Superior temporal gyrus (tissue), 1 donor: Measurements from ENCODE around the gene SPDYE16.
"Not testable (repeated sequence)": the region's sequence is repeated elsewhere in the genome, so short reads cannot be mapped to it uniquely, and the experiment has no call there.

ENCODE experiments used
- DNase-seq: peaks from one replicate; pipeline ENCODE4 v3.0.0-alpha.2; 2016; ENCODE audit errors: extremely low spot score

Gene SPDYE16, protein sequence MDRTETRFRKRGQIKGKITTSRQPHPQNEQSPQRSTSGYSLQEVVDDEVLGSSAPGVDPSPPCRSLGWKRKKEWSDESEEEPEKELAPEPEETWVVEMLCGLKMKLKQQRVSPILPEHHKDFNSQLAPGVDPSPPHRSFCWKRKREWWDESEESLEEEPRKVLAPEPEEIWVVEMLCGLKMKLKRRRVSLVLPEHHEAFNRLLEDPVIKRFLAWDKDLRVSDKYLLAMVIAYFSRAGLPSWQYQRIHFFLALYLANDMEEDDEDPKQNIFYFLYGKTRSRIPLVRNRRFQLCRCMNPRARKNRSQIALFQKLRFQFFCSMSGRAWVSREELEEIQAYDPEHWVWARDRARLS

DNA sequence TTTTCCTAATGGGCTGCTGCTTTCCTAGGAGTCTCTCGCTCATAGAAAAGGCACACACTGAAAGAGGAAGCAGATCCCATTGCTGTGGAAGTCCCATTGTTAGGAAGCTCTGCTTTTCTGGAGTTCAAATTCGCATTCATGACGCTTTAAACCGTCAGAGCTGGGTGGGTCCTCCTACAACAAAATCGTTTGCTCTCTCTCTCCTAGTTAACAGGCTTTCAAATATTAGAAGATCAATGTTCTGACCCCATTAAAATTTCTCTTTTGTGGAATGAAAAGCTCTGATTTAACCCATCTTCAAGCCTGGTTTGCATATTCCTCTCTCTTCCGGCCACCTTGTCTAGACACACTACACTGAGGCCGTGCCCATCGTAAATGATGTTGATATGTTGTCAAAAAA, at the start of gene SPDYE16:
TSS of gene SPDYE16 (minus strand) at position 101 of the 400 bp plus-strand sequence. CDS start 1,838 bp downstream, outside the sequence.
- DNase-seq = not testable (repeated sequence)

DNA sequence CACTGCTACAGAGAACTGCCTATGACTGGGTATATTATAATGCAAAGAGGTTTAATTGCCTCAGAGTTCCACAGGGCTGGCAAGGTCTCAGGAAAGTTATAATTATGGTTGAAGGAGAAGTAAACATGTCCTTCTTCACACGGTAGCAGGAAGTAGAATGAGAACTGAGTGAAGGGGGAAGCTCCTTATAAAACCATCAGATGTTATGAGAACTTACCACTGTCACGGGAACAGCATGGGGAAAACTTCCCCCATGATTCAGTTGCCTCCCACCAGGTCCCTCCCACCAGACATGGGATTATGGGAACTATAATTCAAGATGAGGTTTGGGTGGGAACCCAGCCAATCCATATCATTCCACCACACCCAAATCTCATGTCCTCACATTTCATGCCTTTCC, 49.6 kb upstream of the SPDYE16 start:
- not testable (repeated sequence) for DNase-seq

DNA sequence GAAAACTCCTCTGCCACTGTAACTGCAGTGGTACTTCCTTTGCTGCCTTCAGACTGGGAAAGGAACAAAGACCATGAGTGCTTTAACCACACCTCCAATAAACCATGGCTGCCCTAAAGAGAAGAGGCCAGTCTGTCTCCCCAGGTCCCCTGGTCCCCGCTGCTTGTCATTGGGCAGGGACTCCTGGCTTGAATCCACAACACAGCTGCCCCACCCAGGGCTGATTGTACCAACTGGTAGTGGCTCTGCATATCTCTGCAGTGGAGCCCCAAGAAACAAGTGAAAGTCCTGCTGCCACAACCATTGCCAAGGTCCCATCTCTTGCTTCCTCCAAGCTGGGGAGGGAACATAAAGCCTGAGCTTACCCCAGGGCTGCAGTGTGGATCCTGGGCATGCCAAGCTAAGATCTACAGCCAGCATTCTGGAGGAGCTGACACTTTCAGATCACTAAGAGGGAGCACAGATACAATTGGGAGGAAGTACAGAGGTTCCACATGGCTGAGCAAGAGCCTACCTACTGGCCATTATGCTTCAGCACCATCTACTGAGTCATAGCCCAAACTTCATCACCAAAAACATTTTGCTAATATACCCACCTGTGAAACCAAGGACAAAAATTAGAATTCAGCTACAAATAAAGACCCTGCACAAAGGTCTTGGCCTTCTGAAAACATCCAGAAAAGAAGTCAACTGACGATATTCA, 48.7 kb upstream of the SPDYE16 start:
- not testable (repeated sequence) for DNase-seq

DNA sequence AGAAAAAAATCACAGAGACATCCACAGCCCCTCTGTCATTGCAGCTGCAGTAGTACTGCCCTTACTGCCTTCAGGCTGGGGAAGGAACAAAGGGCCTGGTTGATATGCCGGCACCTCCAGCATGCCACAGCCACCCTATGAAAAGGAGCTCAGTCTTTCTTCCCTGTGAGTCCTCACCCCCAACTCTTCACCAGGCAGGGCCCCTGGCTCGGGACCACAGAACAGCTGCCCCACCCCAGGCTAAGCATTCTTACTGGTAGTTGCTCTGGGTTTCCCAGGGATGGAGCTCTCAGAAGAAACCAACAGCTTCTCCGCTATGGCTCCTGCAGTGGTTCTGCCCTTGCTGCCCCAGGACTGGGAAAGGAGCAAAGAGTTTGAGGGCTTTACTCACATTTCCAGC, 47.9 kb upstream of the SPDYE16 start:
- not testable (repeated sequence) for DNase-seq

DNA sequence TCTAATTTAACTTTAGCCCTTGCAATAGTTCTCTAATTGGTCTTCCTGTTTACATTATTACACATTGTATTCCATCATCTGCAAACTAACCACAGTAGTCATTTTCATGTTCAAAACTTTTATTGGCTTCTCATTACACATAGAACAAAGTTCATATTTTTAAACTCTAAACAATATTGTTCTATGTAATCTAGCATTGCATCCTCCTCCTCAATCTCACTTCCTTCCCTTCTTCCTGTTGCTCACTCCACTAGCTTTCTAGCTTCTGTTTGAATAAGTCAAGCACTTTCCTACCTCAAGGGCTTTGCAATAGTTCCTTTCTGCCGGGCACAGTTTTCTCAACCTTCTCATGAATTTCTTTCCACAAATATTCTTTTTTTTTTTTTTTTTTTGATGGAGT, 45.5 kb upstream of the SPDYE16 start:
- not testable (repeated sequence) for DNase-seq

DNA sequence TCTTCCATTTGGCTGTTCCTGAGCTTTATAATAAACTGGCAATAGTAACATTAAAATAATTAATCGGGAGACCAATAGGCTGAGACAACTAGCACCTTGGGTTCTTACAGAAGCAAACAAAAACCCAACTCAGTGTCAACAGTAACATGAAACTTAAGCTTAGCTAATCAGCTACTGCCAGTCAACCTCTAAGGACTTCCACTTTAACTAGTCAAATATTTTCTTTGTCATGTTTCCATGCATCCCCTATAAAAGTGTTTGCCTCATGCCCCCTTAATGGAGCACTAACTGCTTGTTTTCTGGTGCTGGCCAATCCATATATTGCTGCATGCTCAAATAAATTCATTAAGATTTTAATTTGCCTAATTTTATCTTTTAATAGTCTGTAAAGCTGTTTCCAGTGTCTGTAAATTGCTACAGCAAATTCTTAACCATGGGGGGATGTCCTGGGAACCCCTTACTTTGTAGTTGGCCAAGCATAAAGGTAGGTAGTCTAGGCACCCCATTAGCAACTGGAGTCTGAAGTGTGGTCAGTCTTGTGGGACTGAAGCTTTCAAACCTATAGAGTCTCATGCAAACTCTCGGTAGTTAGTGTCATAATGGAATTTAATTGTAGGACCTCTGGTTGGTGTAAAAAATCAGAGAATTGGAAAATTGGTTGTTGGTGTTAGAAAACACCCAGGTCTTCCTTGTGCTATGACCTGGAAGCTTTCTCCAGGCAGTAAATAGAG, 43.7 kb upstream of the SPDYE16 start:
- DNase-seq = not testable (repeated sequence)

DNA sequence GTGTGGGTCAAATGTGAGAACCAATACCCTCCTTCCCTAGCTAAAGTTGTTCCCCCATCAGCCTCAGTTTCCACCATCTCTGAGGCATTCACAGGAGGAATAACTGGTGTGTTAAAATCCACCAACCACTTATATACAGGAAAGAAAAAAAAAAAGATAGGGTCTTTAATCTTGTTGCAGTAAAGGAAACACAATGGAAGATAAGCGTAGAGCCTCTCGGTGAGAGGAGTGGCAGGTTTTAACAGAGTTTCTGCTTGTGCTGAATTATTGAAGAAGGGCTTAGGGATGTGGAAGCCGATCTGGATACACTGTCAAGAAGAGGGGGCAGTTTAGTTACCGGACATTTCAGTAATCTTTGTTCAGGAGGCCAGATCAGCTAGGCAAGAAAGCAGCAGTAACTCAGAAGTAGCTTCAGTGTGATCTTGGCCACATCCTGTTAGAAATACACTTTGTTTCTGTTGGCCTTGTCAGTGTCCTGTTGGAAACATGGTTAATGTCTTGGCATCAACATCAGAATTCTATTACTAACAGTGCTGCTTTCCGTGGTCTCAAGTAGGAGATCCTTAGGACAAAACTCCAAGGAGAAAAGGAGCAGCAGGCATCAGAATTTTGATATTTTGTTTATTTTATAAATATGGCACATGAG, 40.7 kb upstream of the SPDYE16 start:
- DNase-seq = not testable (repeated sequence)

DNA sequence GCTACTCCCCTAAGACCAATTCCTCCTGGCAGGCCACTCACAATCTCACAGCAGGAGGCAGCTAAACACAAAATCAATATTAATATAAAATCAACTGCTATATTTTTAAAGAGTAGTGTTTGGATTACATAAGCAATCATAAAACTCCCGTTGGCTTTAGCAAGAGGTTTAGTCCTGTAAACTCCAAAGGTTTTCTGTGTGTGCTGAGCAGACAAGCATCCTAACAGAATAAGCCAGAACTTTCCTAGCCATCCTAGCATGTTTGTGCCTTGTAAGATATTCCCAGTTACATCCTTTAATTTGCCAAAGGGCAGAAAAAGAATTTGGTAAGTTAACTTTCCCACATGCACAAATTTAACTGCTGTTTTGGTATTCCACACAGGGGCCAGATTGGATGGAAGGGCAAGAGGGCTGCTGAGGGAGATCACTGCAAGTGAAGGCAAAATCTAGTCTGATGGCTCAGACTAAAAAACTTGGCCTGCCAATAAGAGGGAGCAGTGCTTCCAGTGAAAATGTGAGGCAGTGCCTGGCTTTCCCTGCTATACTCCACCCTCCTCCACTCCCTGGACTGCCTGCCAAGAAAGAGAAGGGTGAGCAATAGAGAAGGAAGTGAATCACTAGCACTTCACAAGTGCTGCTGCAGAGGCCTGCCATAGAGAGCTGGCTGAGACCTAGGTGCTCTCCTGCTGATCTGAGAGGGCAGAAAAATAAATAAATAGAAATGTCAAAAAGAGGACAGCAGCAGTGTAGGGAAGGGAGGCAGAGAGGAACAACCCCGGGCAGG, 39.9 kb upstream of the SPDYE16 start:
- peak; percentile 55 for DNase-seq

DNA sequence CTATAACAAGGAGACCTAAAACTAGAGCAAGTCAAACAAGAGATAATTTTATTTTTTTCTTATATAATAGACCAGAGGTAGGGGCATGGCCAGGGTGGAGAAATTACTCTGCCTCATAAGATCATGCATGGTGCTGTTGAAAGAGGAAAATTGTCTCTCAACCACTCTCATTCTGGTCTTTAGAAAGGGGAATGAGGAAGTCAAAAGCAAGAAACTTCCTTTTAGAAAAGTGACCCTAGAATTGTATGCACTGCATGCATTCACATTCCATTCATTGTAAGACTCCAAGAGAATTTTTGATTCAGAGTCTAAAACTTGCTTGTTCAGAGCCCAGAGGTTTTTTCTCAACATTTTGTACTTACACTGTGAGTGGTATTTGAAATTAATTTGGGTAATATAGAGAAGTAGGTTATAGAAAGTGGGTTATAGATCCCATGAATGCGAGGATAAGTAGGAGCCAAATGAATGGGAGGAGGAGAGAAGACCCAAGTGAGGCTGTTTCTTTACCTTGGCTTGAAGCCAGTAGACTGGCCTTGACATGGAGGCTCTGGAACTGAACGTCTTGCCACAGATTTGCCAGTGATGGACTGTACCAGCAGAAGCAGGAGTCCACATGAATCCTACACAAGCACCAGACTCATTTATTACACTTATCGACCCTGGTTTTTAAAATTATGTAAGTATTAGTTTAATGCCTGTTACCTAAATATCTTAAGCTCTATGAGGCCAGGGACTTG, 33.0 kb upstream of the SPDYE16 start:
- not testable (repeated sequence) for DNase-seq

DNA sequence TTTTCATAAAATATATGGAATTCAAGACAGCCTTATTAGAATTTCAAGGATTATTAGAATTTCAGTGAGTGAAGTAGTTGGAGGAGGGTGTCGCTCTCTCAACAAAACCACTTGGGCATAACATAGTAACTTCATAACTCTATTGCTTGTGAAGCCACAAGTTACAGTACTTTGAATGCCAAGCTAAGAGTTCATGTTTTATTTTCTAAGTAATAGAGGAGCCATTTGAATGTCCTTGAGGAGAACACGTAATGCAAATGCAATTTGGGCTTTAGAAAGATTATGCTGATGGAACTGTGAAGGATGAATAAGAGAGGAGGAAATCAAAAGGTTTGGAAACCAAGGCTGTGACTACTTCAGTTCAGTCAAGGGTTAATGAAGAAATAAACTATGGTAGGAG, 32.3 kb upstream of the SPDYE16 start:
- not testable (repeated sequence) for DNase-seq

DNA sequence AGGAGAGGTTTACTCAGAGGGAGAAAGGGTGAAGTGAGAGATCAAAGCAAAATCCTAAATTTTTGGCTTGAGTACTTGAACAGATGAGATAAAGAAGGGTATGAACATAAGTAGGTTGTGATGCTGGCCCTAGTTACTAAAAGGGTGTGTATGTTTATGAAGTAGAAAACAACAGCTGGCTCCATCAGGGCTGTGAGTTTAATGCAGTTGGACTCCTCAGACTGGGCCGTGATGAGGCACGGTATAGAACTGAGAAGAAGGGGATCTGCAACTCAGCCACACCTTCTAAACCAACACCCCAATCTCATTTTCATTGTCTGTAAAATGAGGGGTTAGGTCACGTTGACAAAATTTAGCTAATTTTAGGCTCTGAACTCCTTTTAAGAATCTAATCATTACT, 29.2 kb upstream of the SPDYE16 start:
- not testable (repeated sequence) for DNase-seq

DNA sequence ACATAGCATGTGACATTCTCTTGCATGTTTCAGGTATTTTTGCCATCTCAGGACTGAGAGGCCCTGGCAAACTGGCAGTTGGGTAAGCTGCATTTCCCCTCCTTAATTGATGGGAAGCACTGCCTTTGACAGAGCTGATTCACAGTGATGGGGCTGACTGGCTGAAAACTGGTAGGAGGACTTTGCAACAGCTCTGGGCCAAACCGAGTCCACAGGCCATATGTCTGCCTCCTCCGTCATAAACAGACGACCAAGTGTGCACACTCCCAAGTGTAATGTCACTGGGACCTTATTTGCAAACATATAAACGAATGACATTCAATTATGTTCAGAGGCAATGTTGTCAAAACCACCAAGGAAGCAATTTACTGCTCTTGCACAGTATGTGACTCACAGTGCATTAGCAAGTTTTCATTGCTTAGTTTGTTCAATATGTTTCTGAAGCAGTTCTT, 27.3 kb upstream of the SPDYE16 start:
- DNase-seq = peak; percentile 32

DNA sequence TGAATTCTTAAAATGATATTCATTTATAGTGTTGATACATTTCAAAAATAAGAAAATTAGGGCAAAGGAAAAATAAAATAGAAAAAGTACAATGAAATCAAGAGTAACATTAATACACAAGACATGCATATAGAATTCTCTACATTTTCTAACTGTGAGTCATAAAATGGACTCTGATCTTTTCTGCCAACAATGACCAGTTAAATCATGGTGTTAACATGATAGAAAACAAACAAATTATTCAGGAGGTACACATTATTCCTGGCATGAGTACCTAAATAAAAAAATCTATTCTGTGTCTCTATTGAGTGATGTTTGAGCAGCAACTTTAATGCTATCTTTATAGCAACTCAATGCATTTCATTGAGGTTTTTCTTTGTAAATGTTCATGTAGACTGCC, 25.6 kb upstream of the SPDYE16 start:
- DNase-seq = not testable (repeated sequence)

DNA sequence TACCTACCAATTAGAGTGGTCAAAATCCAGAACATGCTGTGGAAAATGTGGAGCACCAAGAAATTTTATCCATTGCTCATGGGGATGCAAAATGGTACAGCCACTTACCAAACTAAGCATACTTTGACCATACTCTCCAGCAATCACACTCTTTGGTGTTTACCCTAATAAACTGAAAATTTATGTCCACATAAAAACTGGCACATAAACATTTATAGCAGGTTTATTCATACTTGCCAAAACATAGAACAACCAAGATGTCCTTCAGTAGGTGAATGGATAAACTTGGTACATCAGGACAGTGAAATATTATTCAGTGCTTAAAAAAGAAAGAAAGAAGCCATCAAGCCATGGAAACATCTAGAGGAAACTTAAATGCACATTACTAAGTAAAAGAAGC, 24.7 kb upstream of the SPDYE16 start:
- DNase-seq = not testable (repeated sequence)

DNA sequence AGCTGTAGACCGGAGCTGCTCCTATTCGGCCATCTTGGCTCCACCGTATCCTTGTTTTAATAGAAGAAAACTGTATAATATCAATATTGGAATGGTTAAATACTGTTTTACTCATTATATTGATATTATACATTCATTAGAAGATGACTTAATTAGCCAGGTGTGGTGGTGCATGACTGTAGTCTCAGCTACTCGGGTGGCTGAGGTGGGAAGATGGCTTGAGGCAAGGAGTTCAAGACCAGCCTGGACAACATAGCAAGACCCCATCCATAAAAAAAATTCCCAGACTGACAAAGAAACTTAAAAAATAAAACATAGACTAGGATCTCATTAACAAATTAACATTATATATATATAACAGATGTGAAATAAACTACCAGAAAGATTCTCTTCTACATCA, 24.2 kb upstream of the SPDYE16 start:
- DNase-seq = not testable (repeated sequence)

DNA sequence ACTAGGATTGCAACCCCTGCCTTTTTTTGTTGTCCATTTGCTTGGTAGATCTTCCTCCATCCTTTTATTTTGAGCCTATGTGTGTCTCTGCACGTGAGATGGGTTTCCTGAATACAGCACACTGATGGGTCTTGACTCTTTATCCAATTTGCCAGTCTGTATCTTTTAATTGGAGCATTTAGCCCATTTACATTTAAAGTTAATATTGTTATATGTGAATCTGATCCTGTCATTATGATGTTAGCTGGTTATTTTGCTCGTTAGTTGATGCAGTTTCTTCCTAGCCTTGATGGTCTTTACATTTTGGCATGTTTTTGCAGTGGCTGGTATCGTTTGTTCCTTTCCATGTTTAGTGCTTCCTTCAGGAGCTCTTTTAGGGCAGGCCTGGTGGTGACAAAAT, 21.9 kb upstream of the SPDYE16 start:
- DNase-seq = not testable (repeated sequence)

DNA sequence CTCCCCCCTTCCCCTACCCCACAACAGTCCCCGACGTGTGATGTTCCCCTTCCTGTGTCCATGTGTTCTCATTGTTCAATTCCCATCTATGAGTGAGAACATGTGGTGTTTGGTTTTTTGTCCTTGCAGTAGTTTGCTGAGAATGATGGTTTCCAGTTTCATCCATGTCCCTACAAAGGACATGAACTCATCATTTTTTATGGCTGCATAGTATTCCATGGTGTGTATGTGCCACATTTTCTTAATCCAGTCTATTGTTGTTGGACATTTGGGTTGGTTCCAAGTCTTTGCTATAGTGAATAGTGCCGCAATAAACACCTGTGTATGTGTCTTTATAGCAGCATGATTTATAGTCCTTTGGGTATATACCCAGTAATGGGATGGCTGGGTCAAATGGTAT, 18.2 kb upstream of the SPDYE16 start:
- DNase-seq = not testable (repeated sequence)

DNA sequence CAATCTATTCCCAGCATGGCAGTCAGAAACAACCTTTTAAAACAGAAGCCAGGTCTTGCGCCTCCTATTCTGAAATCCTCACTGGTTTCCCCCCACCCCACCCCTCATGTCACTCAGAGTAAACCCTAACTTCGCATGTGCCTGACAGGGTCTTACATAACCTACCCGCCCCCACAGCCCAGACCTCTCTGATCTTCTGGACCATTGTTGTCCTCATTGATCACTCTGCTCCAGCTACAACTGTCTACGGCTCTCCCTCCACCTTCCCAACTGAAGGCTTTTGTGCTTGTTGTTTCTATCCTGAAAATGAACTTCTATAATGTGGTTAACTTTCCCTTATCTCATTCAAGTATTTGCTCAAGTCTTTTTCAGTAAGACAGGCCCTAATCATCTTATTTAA, 17.1 kb upstream of the SPDYE16 start:
- DNase-seq = not testable (repeated sequence)

DNA sequence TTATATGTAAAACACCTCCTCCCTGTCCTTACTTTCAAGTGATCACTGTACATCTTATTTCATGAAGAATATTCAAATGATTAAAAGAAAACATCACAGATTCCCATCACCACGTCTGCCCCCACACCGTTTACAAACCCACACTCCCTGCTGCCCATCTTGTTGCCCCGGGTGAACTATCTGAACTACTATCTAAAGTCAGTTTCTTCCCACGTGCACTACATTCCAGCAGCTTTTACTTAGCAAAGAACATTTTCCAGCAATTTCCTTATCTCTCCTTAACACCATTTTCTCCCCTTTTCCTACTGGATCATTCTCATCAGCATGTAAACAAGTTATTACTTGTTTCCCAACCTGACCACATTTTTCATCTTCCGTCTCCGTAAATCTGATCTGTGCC, 16.6 kb upstream of the SPDYE16 start:
- DNase-seq = not testable (repeated sequence)

DNA sequence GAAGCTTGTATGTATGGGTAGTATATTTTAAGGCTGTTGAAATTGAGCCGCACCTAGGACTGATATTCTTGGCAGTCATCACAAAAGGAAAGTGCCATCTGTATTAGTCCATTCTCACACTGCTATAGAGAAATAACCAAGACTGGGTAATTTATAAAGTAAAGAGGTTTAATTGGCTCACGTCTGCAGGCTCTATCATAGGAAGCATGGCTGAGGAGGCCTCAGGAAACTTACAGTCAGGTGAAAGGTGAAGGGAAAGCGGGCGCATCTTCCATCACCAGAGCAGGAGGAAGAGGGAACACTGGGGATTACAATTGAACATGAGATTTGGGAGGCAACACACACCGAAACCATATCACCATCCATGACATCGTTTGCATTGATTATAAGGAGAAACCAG, 8.9 kb upstream of the SPDYE16 start:
- DNase-seq = peak; percentile 4
